Measurements from ENCODE around the gene OPTC. TPM values are rescaled to one million over a fixed set of nuclear protein-coding genes. Genes with fewer than 3 reads are reported as not detected.

Gene OPTC
- total and polyA plus RNA-seq, 2 of the 13 experiments (the other 11 are each of a cell fraction or from before 2014, with no cell fraction given) = not detected

- no peak overlapping the region for H3K4me3 ChIP-seq (replicated peaks in 1 of 3; ENCODE audit: insufficient read depth in 1 of 3, low read depth in 2 of 3, low read length in 3 of 3)
- no peaks in the 10 kb centered on the region for H3K79me2 ChIP-seq (ENCODE audit: insufficient read depth, low read length)
- FAIRE-seq = no peak
- CTCF ChIA-PET (ENCODE audit: low intra/inter-chr PET ratio, low total read pairs) = no interaction called here
- H2AFZ ChIP-seq (ENCODE audit: low read length) = no peak overlapping the region
- POLR2A ChIA-PET = no interaction called here
- BruUV-seq (replicated peaks) = no TSS peak
- H4K20me1 ChIP-seq (ENCODE audit: insufficient read depth, low read length) = no peaks in the 10 kb centered on the region
- H3K4me1 ChIP-seq (ENCODE audit: insufficient read depth, low read length) = no peaks in the 10 kb centered on the region
- no peak for DNase-seq (ENCODE audit: low spot score)
- no peaks in the 10 kb centered on the region for H3K36me3 ChIP-seq (replicated peaks in 1 of 2; ENCODE audit: control insufficient read depth in 1 of 2, insufficient read depth in 2 of 2, low read length in 2 of 2)
- H3K4me2 ChIP-seq (ENCODE audit: low read depth, low read length) = no peak overlapping the region
- H3K27ac ChIP-seq (ENCODE audit: extremely low read length, insufficient read depth, low read length) = no peak overlapping the region
- no peak for ATAC-seq
- in situ Hi-C loops (cut with HindIII; ENCODE audit: extremely low pct_ligation_motif_present, low pct_unique_long_range_greater_than_20kb) (no loop called here), intact Hi-C loops (cut with micrococcal nuclease; ENCODE audit: unreplicated experiment) (no loop called here)
- no peak for TF ChIP-seq FOSL2 (CRISPR knock-in tag; IDR thresholded peaks at IDR 0.05)
- no peak for TF ChIP-seq SRF (IDR thresholded peaks at IDR 0.05; ENCODE audit: low read depth, low read length)
- no peak for TF ChIP-seq MTA3 (CRISPR knock-in tag; IDR thresholded peaks at IDR 0.05)
- TF ChIP-seq ZNF879 (CRISPR knock-in tag; IDR thresholded peaks at IDR 0.05) = no peak
- TF ChIP-seq ZNF234 (CRISPR knock-in tag; conservative IDR thresholded peaks at IDR 0.05) = no peak
- no peak for TF ChIP-seq STAG1 (CRISPR knock-in tag; IDR thresholded peaks at IDR 0.05)
- no peak for TF ChIP-seq ZSCAN5A (CRISPR knock-in tag; IDR thresholded peaks at IDR 0.05; ENCODE audit: borderline replicate concordance)
- no peak for TF ChIP-seq ZNF543 (CRISPR knock-in tag; IDR thresholded peaks at IDR 0.05)
- TF ChIP-seq MZF1 (CRISPR knock-in tag; IDR thresholded peaks at IDR 0.05; ENCODE audit: borderline replicate concordance) = no peak
- TF ChIP-seq NCOA2 (CRISPR knock-in tag; IDR thresholded peaks at IDR 0.05) = no peak
- TF ChIP-seq REPIN1 (CRISPR knock-in tag; IDR thresholded peaks at IDR 0.05; ENCODE audit: borderline replicate concordance, low read depth) = no peak
- TF ChIP-seq HMGA1 (CRISPR knock-in tag; conservative IDR thresholded peaks at IDR 0.05) = no peak
- no peak for TF ChIP-seq ARNT2 (CRISPR knock-in tag; IDR thresholded peaks at IDR 0.05; ENCODE audit: low read depth)
- no peak for TF ChIP-seq ZNF264 (CRISPR knock-in tag; IDR thresholded peaks at IDR 0.05)
- no peak for TF ChIP-seq ZNF275 (CRISPR knock-in tag; IDR thresholded peaks at IDR 0.05; ENCODE audit: borderline replicate concordance)
- no peak for TF ChIP-seq KLF15 (CRISPR knock-in tag; IDR thresholded peaks at IDR 0.05; ENCODE audit: borderline replicate concordance)
- 52% methylated on average over 3 of the region's 3 CpGs for WGBS (ENCODE audit: low lambda C conversion rate)
- 0 out of 5 replicates have a peak, but pooled peaks cover 0 to under 1% of the 10 kb centered on the region in 2 experiments for H3K27me3 ChIP-seq (ENCODE audit: control insufficient read depth in 1 of 2, insufficient read depth in 2 of 2, low read length in 2 of 2)
- no peaks in the 10 kb centered on the region for H3K9me3 ChIP-seq (ENCODE audit: low read length)
- H3K9ac ChIP-seq (ENCODE audit: insufficient read depth, low read depth, low read length) = no peak overlapping the region
Measured at GRCh38 chr1:203528063-203528462, 34.1 kb downstream of the OPTC start.

All from HepG2 (cell line).